Hepatocyte (in vitro differentiated cells): ENCODE measurements around the gene ZFYVE16. TPM values are rescaled to one million over a fixed set of nuclear protein-coding genes. Genes with fewer than 3 reads are reported as not detected.
"Not testable (repeated sequence)": the region's sequence is repeated elsewhere in the genome, so short reads cannot be mapped to it uniquely, and the experiment has no call there.

Source experiments
- DNase-seq: peaks from one replicate; pipeline ENCODE4 v3.0.0-alpha.2; 2016; ENCODE audit warnings: low spot score
- H2AFZ ChIP-seq: fragments of 200-600 bp; sonication (generic); 2 replicates; pipeline ENCODE4 v1.6.0; 2016; ENCODE audit warnings: antibody characterized with exemption, mild to moderate bottlenecking
- H3K27ac ChIP-seq: fragments of 200-600 bp; sonication (generic); 2 replicates; pipeline ENCODE4 v1.5.1; 2016; ENCODE audit warnings: mild to moderate bottlenecking
- H3K27me3 ChIP-seq: fragments of 200-600 bp; sonication (generic); 2 replicates; pipeline ENCODE4 v1.6.1; 2016
- H3K36me3 ChIP-seq: fragments of 200-600 bp; sonication (generic); replicated peaks from 2 replicates; pipeline ENCODE4 v1.5.1; 2016; ENCODE audit warnings: low read depth; ENCODE audit not compliant: insufficient read depth
- H3K4me1 ChIP-seq: fragments of 200-600 bp; sonication (generic); 2 replicates; pipeline ENCODE4 v1.5.1; 2016; ENCODE audit warnings: mild to moderate bottlenecking, moderate library complexity; ENCODE audit not compliant: insufficient read depth
- H3K4me2 ChIP-seq: fragments of 200-600 bp; sonication (generic); 2 replicates; pipeline ENCODE4 v1.6.0; 2016
- H3K4me3 ChIP-seq: fragments of 200-600 bp; sonication (generic); 2 replicates; pipeline ENCODE4 v1.5.1; 2016; ENCODE audit warnings: mild to moderate bottlenecking
- H3K79me2 ChIP-seq: fragments of 200-600 bp; sonication (generic); 2 replicates; pipeline ENCODE4 v1.6.0; 2017; ENCODE audit warnings: mild to moderate bottlenecking
- H3K9me2 ChIP-seq: fragments of 200-600 bp; sonication (generic); replicated peaks from 2 replicates; pipeline ENCODE4 v1.6.0; 2017; ENCODE audit warnings: mild to moderate bottlenecking; ENCODE audit not compliant: insufficient read depth
- H3K9me3 ChIP-seq: fragments of 200-600 bp; sonication (generic); 2 replicates; pipeline ENCODE4 v1.5.1; 2016; ENCODE audit warnings: low read depth, mild to moderate bottlenecking
- H4K20me1 ChIP-seq: fragments of 200-600 bp; sonication (generic); 2 replicates; pipeline ENCODE4 v1.6.0; 2016; ENCODE audit warnings: mild to moderate bottlenecking; ENCODE audit not compliant: insufficient read depth, poor library complexity, severe bottlenecking
- CTCF ChIP-seq: fragments of 200-600 bp; sonication (generic); IDR thresholded peaks from 2 replicates; pipeline ENCODE4 v1.5.1; 2016; ENCODE audit warnings: antibody characterized with exemption, mild to moderate bottlenecking; ENCODE audit not compliant: poor library complexity
- EZH2 ChIP-seq: fragments of 200-600 bp; sonication (generic); IDR thresholded peaks from 2 replicates; pipeline ENCODE4 v1.6.1; 2016; ENCODE audit warnings: antibody characterized with exemption, mild to moderate bottlenecking, borderline replicate concordance
- EZH2phosphoT487 ChIP-seq: fragments of 200-600 bp; sonication (generic); IDR thresholded peaks from one replicate; pipeline ENCODE4 v1.6.1; 2018; ENCODE audit warnings: antibody characterized with exemption, mild to moderate bottlenecking, low read depth, moderate library complexity; ENCODE audit not compliant: unreplicated experiment, severe bottlenecking
- WGBS: methylation state at CpG from one replicate; pipeline ENCODE4 v1.1.6; 2016; ENCODE audit warnings: low lambda C conversion rate; ENCODE audit errors: missing lambda C conversion rate; 5-methylcytosine and 5-hydroxymethylcytosine counted together
- polyA plus RNA-seq: library from polyadenylated mRNA; unstranded; fragments of >200 nt; fragmentation: Nextera tagmentation; extraction: Ambion mirVana; gene quantifications from 2 replicates; pipeline ENCODE4 v1.2.1, GENCODE V29; 2016
- total RNA-seq: library from RNA; depleted of rRNA; stranded (reverse); fragments of >200 nt; gene quantifications from 2 replicates; pipeline ENCODE4 v1.2.3, GENCODE V29; 2014

Gene ZFYVE16
- total and polyA plus RNA-seq, 2 experiments from 2014 or later: 12.5 to 48.4 TPM

- H3K36me3 ChIP-seq: no peaks in the 10 kb centered on the region
- no peak for TF ChIP-seq EZH2phosphoT487
- no peak for TF ChIP-seq EZH2
- no peak for TF ChIP-seq CTCF
- no peak overlapping the region for H3K27ac ChIP-seq
- no peak overlapping the region for H3K4me2 ChIP-seq
- DNase-seq: no peak
- H4K20me1 ChIP-seq: peaks cover 8% of the 10 kb centered on the region
- 80% methylated on average over 3 of the region's 3 CpGs for WGBS
- H3K4me1 ChIP-seq: peaks cover 11% of the 10 kb centered on the region
- no peaks in the 10 kb centered on the region for H3K9me2 ChIP-seq
- H3K4me3 ChIP-seq: no peak overlapping the region
- no peaks in the 10 kb centered on the region for H3K27me3 ChIP-seq
- H2AFZ ChIP-seq: no peak overlapping the region
- no peaks in the 10 kb centered on the region for H3K9me3 ChIP-seq
- peaks cover 82% of the 10 kb centered on the region for H3K79me2 ChIP-seq
Measured at GRCh38 chr5:80411589-80412219, 3.8 kb downstream of the ZFYVE16 start.

- no peak for DNase-seq
- WGBS: 95% methylated on average over 1 of the region's 1 CpG
- Histone ChIP-seq H2AFZ (no peak overlapping the region), H4K20me1 (peaks cover 17% of the 10 kb centered on the region), H3K79me2 (peaks cover 98% of the 10 kb centered on the region), H3K4me3 (no peak overlapping the region), H3K9me2 (no peaks in the 10 kb centered on the region), H3K4me2 (no peak overlapping the region), H3K27me3 (no peaks in the 10 kb centered on the region), H3K27ac (no peak overlapping the region), H3K4me1 (peaks cover 7% of the 10 kb centered on the region), H3K9me3 (no peaks in the 10 kb centered on the region), H3K36me3 (no peaks in the 10 kb centered on the region)
- TF ChIP-seq EZH2: no peak
- no peak for TF ChIP-seq CTCF
- TF ChIP-seq EZH2phosphoT487: no peak
Measured at GRCh38 chr5:80414113-80414512, 6.2 kb downstream of the ZFYVE16 start.

GRCh38 chr5:80417973-80418372, 10.1 kb downstream of the ZFYVE16 start:
- Histone ChIP-seq H3K27ac (no peak overlapping the region), H2AFZ (no peak overlapping the region), H3K27me3 (no peaks in the 10 kb centered on the region), H3K9me2 (no peaks in the 10 kb centered on the region), H3K36me3 (no peaks in the 10 kb centered on the region), H3K4me1 (no peaks in the 10 kb centered on the region), H3K9me3 (no peaks in the 10 kb centered on the region), H4K20me1 (peaks cover 9% of the 10 kb centered on the region), H3K4me2 (no peak overlapping the region), H3K4me3 (no peak overlapping the region), H3K79me2 (peaks cover 88% of the 10 kb centered on the region)
- TF ChIP-seq EZH2: no peak
- no peak for TF ChIP-seq EZH2phosphoT487
- no peak for TF ChIP-seq CTCF
- DNase-seq: no peak
- WGBS: 83% methylated on average over 1 of the region's 1 CpG

GRCh38 chr5:80424365-80424764, 16.5 kb downstream of the ZFYVE16 start:
- 99% methylated on average over 3 of the region's 3 CpGs for WGBS
- H4K20me1 ChIP-seq, H3K4me2 ChIP-seq, H3K9me2 ChIP-seq, H2AFZ ChIP-seq, H3K36me3 ChIP-seq, DNase-seq, H3K27ac ChIP-seq, H3K4me3 ChIP-seq, H3K4me1 ChIP-seq, H3K9me3 ChIP-seq, H3K27me3 ChIP-seq: not testable (repeated sequence)
- H3K79me2 ChIP-seq: peaks cover 78% of the 10 kb centered on the region
